ENCODE measurements around the gene ARHGAP12. TPM values are rescaled to one million over a fixed set of nuclear protein-coding genes. Genes with fewer than 3 reads are reported as not detected.

ARHGAP12 gene
- total RNA-seq, 2 experiments from 2014 or later, result 5.5 to 6.4 TPM

DNA sequence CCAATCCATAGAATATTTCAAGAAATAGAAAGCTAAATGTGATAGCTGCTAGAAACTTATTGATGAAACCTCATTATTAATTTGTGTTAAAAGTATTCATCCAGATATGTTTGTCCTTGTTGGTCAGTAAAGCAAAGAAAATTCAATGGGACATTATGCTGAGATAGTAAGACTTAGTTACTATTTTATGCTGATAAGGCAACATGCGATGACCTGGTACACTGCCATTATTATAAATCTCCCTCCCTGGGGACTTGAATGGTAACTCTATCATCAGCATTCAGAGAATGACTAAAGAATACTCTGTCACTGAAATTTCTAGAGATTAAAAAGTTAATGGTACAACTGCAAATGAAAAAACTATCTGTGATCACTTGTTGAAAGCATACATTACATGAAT lies 54.9 kb downstream of the ARHGAP12 start:
- ChIA-PET CTCF (interaction anchor here (1.6 kb wide), 1 partner anchor 12 kb away, joined by 5 read pairs; no protein-coding TSS in a partner anchor), POLR2A (no interaction called here)
- H3K27ac Mint-ChIP-seq, result no peak overlapping the region
- no peaks in the 10 kb centered on the region for H3K9me3 Mint-ChIP-seq (ENCODE audit: low read depth)
- DNase-seq (no peak), ATAC-seq (no peak)
- intact Hi-C loops (cut with DNase I, micrococcal nuclease), result loop anchor here in 1 of 2 experiments (2.0 kb wide), 1 partner anchor 51 kb away; no protein-coding TSS in a partner anchor
- no peaks in the 10 kb centered on the region for H3K36me3 Mint-ChIP-seq (ENCODE audit: low read depth)
- peaks cover 32% of the 10 kb centered on the region for H3K4me1 Mint-ChIP-seq
- no peak overlapping the region for H3K4me3 Mint-ChIP-seq
- no peaks in the 10 kb centered on the region for H3K27me3 Mint-ChIP-seq

DNA sequence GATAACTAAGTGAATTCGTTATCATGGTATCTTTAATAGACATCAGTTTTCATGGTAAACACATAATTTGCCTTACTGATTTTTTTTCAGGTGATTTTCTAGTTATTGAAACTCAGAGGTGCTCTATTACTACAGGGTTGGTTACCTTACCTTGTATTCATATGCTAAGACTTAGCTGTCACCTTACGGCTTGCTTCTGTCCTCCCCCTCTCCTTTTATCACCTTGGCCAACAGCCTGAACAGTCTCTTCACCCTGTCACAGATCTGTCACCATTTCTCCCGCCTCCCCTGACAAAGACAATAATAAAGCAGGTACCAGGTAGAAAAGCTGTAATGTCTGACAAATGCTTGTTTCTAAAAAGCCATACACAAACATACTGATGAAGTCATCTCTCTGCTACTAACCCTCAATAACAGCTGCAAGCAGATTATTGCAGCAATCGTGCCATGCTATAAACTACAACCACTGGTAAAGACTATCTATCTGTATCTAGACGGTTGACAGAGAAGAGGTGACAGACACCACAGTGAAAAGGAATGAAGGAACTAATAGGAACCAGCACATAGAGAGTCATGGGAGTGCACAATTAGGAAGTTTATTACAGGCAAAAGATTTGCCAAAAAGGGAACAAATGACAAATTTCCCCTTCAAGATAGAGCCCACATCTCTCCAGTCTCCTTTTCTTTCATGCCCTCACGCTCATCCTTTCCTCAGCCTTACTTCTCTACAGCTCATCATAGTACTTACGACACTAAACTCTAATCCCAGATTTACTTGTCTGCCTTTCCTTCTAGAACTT lies 57.2 kb downstream of the ARHGAP12 start:
- Mint-ChIP-seq H3K36me3 (ENCODE audit: low read depth) (no peaks in the 10 kb centered on the region), H3K27ac (no peak overlapping the region), H3K4me3 (no peak overlapping the region), H3K27me3 (no peaks in the 10 kb centered on the region), H3K4me1 (peaks cover 16% of the 10 kb centered on the region), H3K9me3 (ENCODE audit: low read depth) (no peaks in the 10 kb centered on the region)
- CTCF ChIA-PET, result interaction anchor here (1.1 to 2.8 kb wide), 2 partner anchors 10 to 16 kb away, joined by 3 to 13 read pairs; no protein-coding TSS in a partner anchor
- DNase-seq (no peak), ATAC-seq (peak; percentile 16)
- POLR2A ChIA-PET, result interaction anchor here (0.6 kb wide), 1 partner anchor 158 kb away, joined by 3 read pairs; no protein-coding TSS in a partner anchor
- intact Hi-C loops (cut with DNase I, micrococcal nuclease), result no loop called here

DNA sequence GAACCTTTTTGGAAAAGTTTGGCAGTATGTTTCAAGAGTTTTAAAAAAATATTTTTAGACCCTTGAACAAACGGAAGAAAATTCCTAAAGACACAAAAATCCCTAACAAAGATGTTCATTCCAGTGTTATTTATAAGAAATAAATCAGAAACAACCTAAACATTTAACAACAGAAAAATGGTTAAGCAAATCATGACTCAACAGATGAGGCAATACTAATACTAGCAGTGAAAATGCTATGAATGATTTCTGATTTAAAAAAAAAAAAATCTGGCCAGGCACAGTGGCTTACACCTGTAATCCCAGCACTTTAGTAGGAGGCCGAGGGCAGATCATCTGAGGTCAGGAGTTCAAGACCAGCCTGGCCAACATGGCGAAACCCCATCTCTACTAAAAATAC lies 61.0 kb downstream of the ARHGAP12 start:
- DNase-seq (no peak), ATAC-seq (no peak)
- POLR2A ChIA-PET, result no interaction called here
- no peaks in the 10 kb centered on the region for H3K9me3 Mint-ChIP-seq (ENCODE audit: low read depth)
- no peak overlapping the region for H3K27ac Mint-ChIP-seq
- intact Hi-C loops (cut with DNase I, micrococcal nuclease), result loop anchor here in 1 of 2 experiments (10.0 kb wide), 1 partner anchor 507 kb away; no protein-coding TSS in a partner anchor
- CTCF ChIA-PET, result no interaction called here
- H3K4me3 Mint-ChIP-seq, result no peak overlapping the region
- no peaks in the 10 kb centered on the region for H3K27me3 Mint-ChIP-seq
- peaks cover 24% of the 10 kb centered on the region for H3K4me1 Mint-ChIP-seq
- no peaks in the 10 kb centered on the region for H3K36me3 Mint-ChIP-seq (ENCODE audit: low read depth)

DNA sequence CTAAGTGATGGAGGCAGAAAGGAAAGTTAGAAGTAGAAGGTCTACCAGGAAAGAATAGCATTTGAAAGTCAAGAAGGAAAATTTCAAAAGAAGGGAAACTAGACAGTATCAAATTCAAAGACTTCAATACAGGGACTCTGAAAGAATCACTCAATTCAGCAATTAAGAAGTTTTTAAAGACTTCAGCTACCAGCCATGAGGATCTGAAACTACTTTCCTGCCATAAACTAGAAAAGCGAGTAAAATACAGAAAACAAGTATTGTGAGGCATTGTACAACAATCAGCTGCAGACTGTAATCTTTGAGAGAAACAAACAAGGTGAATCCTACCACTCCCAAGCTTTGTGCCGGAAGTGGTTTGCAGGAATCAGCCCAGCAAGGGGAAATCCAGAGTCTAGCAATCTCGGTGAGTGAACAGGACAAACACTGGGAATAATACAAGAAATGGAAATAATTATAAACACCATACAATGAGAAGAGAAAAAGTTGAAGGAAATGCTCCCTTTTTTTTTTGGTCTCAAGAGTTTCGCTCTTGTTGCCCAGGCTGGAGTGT lies 62.4 kb downstream of the ARHGAP12 start:
- H3K36me3 Mint-ChIP-seq (ENCODE audit: low read depth), result no peaks in the 10 kb centered on the region
- H3K27ac Mint-ChIP-seq, result no peak overlapping the region
- CTCF ChIA-PET, result interaction anchor here (0.6 to 1.3 kb wide), 2 partner anchors 140 to 178 kb away, joined by 3 to 4 read pairs; no protein-coding TSS in a partner anchor
- no peak overlapping the region for H3K4me3 Mint-ChIP-seq
- intact Hi-C loops (cut with DNase I, micrococcal nuclease), result loop anchor here in 1 of 2 experiments (10.0 kb wide), 1 partner anchor 509 kb away; no protein-coding TSS in a partner anchor
- no peaks in the 10 kb centered on the region for H3K27me3 Mint-ChIP-seq
- DNase-seq (no peak), ATAC-seq (no peak)
- peaks cover 30% of the 10 kb centered on the region for H3K4me1 Mint-ChIP-seq
- POLR2A ChIA-PET, result no interaction called here
- H3K9me3 Mint-ChIP-seq (ENCODE audit: low read depth), result no peaks in the 10 kb centered on the region

DNA sequence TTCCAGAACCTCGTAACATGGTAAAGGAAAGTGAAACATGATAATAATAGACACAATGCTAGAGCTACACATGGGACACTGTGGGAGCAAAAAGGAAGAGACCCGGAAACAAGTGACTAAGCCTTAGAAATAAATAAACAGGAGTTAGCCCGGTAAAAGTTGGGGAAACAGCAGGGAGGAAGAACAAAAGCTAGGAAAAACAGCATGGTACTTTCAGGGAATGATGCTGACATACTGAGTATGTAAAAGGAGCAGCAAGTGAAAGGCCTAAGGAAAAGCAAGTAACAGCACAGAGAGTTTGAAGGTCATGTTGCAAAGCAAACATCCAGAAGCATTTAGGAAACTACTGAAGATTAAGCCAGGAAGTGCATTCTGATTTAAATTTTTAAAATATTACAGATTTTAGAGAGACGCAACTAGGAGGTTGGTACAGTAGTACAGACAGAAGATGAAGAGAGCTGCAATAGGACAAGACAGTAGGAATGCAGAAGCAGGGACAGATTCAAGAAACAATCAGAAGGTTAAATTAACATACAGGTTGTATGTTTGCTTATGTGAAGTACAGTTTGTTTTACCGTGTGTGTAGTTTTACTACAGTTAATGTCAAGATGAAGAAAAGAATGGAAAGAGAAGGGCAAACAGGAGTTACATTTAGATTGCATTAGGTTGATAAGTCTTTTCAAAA lies 63.7 kb downstream of the ARHGAP12 start:
- POLR2A ChIA-PET, result no interaction called here
- peak overlapping the region; percentile 3 for H3K27ac Mint-ChIP-seq

DNA sequence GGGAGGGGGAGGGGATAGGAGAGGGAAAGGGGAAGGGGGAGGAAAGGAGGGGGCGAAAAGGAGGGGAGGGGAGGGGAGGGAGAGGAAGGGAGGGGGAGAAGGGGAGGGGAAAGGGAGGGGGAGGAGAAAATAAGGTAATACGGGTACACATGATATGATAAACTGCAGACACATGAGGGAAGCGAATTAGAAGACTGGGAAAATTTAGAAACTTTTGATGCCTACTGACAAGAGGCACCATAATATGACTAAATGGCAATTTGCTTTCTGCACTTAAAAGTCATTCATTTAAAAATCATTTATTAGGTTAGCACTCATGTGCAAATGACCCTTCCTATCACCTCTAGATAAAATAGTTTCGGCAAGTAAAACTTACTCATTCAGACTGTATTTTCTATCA lies 73.6 kb downstream of the ARHGAP12 start:
- POLR2A ChIA-PET, result no interaction called here

More for the DNA sequence above, 63.7 kb downstream of the ARHGAP12 start:
- no peaks in the 10 kb centered on the region for H3K27me3 Mint-ChIP-seq
- CTCF ChIA-PET, result interaction anchor here (0.6 to 1.2 kb wide), 3 partner anchors 63 to 169 kb away, joined by 3 to 7 read pairs (median 5); no protein-coding TSS in a partner anchor
- no peak for ATAC-seq
- no peak overlapping the region for H3K4me3 Mint-ChIP-seq
- no peak for DNase-seq
- H3K4me1 Mint-ChIP-seq, result peaks cover 30% of the 10 kb centered on the region
- intact Hi-C loops (cut with DNase I, micrococcal nuclease), result loop anchor here (5.0 to 10.0 kb wide), 3 partner anchors 62 to 510 kb away; partner anchors contain the start of gene ARHGAP12 (in 1 of the 2)
- H3K36me3 Mint-ChIP-seq (ENCODE audit: low read depth), result peaks cover 3% of the 10 kb centered on the region
- H3K9me3 Mint-ChIP-seq (ENCODE audit: low read depth), result no peaks in the 10 kb centered on the region

DNA sequence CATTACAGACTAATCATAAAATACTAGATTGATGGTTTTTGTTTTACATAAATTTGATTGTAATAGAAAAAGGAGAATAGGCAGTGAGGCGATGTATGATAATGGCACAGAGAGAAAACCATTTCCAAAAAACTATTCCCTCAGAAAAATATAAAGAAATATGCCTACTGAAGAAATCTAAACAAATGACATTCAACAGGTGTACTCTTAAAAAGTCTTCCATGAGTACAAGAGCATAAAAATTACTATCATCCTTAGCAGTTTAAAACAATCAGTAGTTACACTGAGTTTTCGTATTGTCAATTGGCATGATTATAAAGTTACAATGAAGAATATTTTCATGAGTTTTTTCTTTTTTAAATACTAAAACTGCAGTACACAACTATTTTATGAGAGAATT lies 75.0 kb downstream of the ARHGAP12 start:
- DNase-seq, result no peak
- intact Hi-C loops (cut with DNase I, micrococcal nuclease), result no loop called here
- CTCF ChIA-PET, result interaction anchor here (1.0 kb wide), 1 partner anchor 16 kb away, joined by 4 read pairs; no protein-coding TSS in a partner anchor
- Mint-ChIP-seq H3K27me3 (no peaks in the 10 kb centered on the region), H3K4me1 (peaks cover 21% of the 10 kb centered on the region), H3K9me3 (ENCODE audit: low read depth) (no peaks in the 10 kb centered on the region), H3K36me3 (ENCODE audit: low read depth) (peaks cover 4% of the 10 kb centered on the region), H3K27ac (no peak overlapping the region), H3K4me3 (no peak overlapping the region)
- no peak for ATAC-seq
- POLR2A ChIA-PET, result no interaction called here

More for the DNA sequence above, 73.6 kb downstream of the ARHGAP12 start:
- CTCF ChIA-PET, result no interaction called here
- no peak for DNase-seq
- ATAC-seq, result no peak
- Mint-ChIP-seq H3K9me3 (ENCODE audit: low read depth) (no peaks in the 10 kb centered on the region), H3K27ac (no peak overlapping the region), H3K27me3 (no peaks in the 10 kb centered on the region), H3K36me3 (ENCODE audit: low read depth) (peaks cover 12% of the 10 kb centered on the region), H3K4me3 (no peak overlapping the region), H3K4me1 (peaks cover 21% of the 10 kb centered on the region)
- intact Hi-C loops (cut with DNase I, micrococcal nuclease), result no loop called here

DNA sequence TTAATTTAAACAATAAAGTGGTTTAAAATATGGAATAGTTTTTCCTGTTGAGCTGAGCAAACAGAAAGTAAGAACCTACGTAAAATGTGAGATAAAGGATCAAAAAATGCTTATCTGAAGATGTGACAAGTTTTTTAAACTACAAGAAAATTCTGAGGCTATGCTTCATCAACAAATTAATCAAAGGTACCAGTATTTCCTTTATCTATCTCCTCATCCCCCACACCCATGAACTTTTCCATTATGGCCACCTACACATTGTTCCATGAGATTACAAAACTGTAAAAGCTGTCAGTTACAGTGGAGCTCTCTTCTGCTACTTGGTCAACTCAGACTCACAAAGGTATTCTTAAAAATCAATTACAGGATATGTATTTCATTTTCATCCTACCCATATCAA lies 77.4 kb downstream of the ARHGAP12 start:
- H3K9me3 Mint-ChIP-seq (ENCODE audit: low read depth), result no peaks in the 10 kb centered on the region
- ATAC-seq (no peak), DNase-seq (no peak)
- POLR2A ChIA-PET, result no interaction called here
- H3K4me3 Mint-ChIP-seq, result no peak overlapping the region
- H3K4me1 Mint-ChIP-seq, result peaks cover 19% of the 10 kb centered on the region
- peaks cover 8% of the 10 kb centered on the region for H3K36me3 Mint-ChIP-seq (ENCODE audit: low read depth)
- H3K27ac Mint-ChIP-seq, result no peak overlapping the region
- intact Hi-C loops (cut with DNase I, micrococcal nuclease), result no loop called here
- CTCF ChIA-PET, result interaction anchor here (1.0 to 2.1 kb wide), 4 partner anchors 8 to 185 kb away, joined by 3 to 12 read pairs (median 4); no protein-coding TSS in a partner anchor
- no peaks in the 10 kb centered on the region for H3K27me3 Mint-ChIP-seq

DNA sequence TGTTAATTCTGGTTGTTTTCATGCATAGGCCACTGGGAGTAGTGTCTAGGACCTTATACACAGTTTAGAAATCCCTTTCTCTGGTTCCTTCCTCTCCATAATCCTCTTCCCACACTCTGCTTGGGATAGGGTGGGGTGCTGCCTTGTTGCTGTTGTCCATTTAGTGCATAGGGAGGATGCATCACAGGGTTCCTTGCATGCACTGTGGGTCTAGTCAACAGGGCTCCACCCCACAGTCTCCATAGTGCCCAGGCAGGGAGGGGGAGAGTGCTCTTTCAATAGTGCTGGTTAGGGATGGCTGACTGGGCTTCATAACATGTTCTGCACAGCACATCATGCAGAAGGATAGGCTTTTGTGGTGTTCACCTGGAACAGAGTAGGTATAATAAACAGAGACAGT lies 81.1 kb downstream of the ARHGAP12 start:
- Mint-ChIP-seq H3K27me3 (no peaks in the 10 kb centered on the region), H3K27ac (no peak overlapping the region), H3K4me3 (no peak overlapping the region), H3K9me3 (ENCODE audit: low read depth) (no peaks in the 10 kb centered on the region), H3K36me3 (ENCODE audit: low read depth) (peaks cover 8% of the 10 kb centered on the region), H3K4me1 (peaks cover 26% of the 10 kb centered on the region)
- DNase-seq, result no peak
- POLR2A ChIA-PET, result no interaction called here
- CTCF ChIA-PET, result no interaction called here
- intact Hi-C loops (cut with DNase I, micrococcal nuclease), result no loop called here
- ATAC-seq, result no peak

DNA sequence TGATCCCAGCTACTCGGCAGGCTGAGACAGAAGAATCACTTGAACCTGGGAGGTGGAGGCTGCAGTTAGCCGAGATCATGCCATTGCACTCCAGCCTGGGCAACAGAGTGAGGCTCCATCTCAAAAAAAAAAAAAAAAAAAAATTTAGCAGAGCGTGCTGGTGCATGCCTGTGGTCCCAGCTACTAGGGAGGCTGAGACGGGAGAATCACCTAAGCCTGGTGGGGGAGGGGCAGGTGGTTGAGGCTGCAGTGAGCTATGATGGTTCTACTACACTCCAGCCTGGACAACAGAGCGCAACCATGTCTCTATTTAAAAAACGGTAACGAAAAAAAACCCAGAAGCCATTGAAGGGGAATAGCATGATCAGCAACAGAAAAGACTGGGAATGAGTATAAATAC lies 89.9 kb downstream of the ARHGAP12 start:
- ATAC-seq, result no peak
- Mint-ChIP-seq H3K4me3 (no peak overlapping the region), H3K4me1 (peaks cover 13% of the 10 kb centered on the region), H3K36me3 (ENCODE audit: low read depth) (peaks cover 2% of the 10 kb centered on the region), H3K27ac (no peak overlapping the region), H3K9me3 (ENCODE audit: low read depth) (no peaks in the 10 kb centered on the region), H3K27me3 (no peaks in the 10 kb centered on the region)
- DNase-seq, result no peak
- ChIA-PET CTCF (interaction anchor here (0.6 to 1.3 kb wide), 2 partner anchors 41 to 1151 kb away, joined by 3 to 4 read pairs; no protein-coding TSS in a partner anchor), POLR2A (interaction anchor here (0.7 kb wide), 1 partner anchor 245 kb away, joined by 4 read pairs; no protein-coding TSS in a partner anchor)
- intact Hi-C loops (cut with DNase I, micrococcal nuclease), result no loop called here

DNA sequence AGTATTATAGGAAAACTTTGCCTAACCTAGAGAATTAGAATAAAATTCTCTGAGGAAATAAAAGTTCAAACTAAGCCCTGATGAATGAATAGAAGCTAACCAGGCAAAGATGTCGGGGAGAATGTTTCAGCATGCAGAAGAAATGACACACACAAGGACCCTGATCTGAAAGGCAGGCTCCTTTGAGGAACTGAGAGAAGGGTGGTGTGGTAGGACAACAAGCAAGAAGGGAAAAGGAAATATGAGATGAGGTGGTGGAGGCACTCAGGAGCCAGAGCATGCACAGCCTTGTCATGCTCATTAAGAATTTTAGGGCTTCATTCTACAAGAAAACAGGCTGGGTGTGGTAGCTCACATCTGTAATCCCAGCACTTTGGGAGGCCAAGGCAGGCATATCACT lies 90.6 kb downstream of the ARHGAP12 start:
- Mint-ChIP-seq H3K4me3 (no peak overlapping the region), H3K9me3 (ENCODE audit: low read depth) (no peaks in the 10 kb centered on the region), H3K27ac (no peak overlapping the region), H3K27me3 (no peaks in the 10 kb centered on the region), H3K4me1 (peaks cover 16% of the 10 kb centered on the region), H3K36me3 (ENCODE audit: low read depth) (peaks cover 2% of the 10 kb centered on the region)
- intact Hi-C loops (cut with DNase I, micrococcal nuclease), result no loop called here
- POLR2A ChIA-PET, result no interaction called here
- DNase-seq (no peak), ATAC-seq (no peak)
- CTCF ChIA-PET, result interaction anchor here (0.9 to 1.3 kb wide), 5 partner anchors 13 to 41 kb away, joined by 3 to 4 read pairs (median 3); no protein-coding TSS in a partner anchor

Data from activated CD4-positive, alpha-beta T cell treated with anti-CD3 and anti-CD28 coated beads for 36 hours (primary cell).